CD4-positive, alpha-beta T cell (primary cell): ENCODE data around the gene AHNAK. TPM values are rescaled to one million over a fixed set of nuclear protein-coding genes. Genes with fewer than 3 reads are reported as not detected.
"Not testable (repeated sequence)": the region's sequence is repeated elsewhere in the genome, so short reads cannot be mapped to it uniquely, and the experiment has no call there.

Experiments
- ATAC-seq: fragments of 200-7000 bp; cut with Tn5 transposase; one replicate; pipeline ENCODE4 v1.10.0; 2022; ENCODE audit warnings: mild to moderate bottlenecking; ENCODE audit not compliant: poor library complexity
- CTCF ChIA-PET: fragments of 350-600 bp; sonication (Branson Sonifier 250); formaldehyde crosslinking; loops from one replicate; lab custom pipeline; 2021; ENCODE audit warnings: antibody characterized with exemption, inconsistent platforms; lab: Charles Lee
- POLR2A ChIA-PET: fragments of 350-600 bp; sonication (Branson Sonifier 250); formaldehyde crosslinking; loops from one replicate; lab custom pipeline; 2021; ENCODE audit warnings: antibody characterized with exemption, inconsistent platforms; lab: Charles Lee
- DNase-seq, 14 experiments: peaks; one replicate each; pipeline ENCODE4 v3.0.0-alpha.2; 2013 to 2020; ENCODE audit warnings: mixed read lengths in 2 of 14
- H3K27ac ChIP-seq, 2 donors: one replicate each; pipeline versions ENCODE4 v1.5.1 to v1.7.0; 2013; ENCODE audit warnings: low read length in 2 of 2, low read depth in 1 of 2, mild to moderate bottlenecking in 1 of 2
- H3K27me3 ChIP-seq, 2 experiments: 1 replicate in 1 of 2; 2 replicates in 1 of 2; pipeline versions ENCODE4 v1.6.1 to v1.7.0; 2013; ENCODE audit warnings: low read length in 2 of 2, control low read depth in 1 of 2, mild to moderate bottlenecking in 1 of 2, moderate library complexity in 1 of 2; ENCODE audit not compliant: insufficient read depth in 2 of 2, control insufficient read depth in 1 of 2
- H3K36me3 ChIP-seq: one replicate; pipeline ENCODE4 v1.6.1; 2013; ENCODE audit warnings: low read length, control low read depth; ENCODE audit not compliant: insufficient read depth
- H3K4me1 ChIP-seq: one replicate; pipeline ENCODE4 v1.6.1; 2013; ENCODE audit warnings: low read length, control low read depth; ENCODE audit not compliant: insufficient read depth
- H3K4me3 ChIP-seq: one replicate; pipeline ENCODE4 v1.5.1; 2013; ENCODE audit warnings: mild to moderate bottlenecking, low read length, moderate library complexity
- H3K9me3 ChIP-seq, 2 experiments: 1 replicate in 1 of 2; 2 replicates in 1 of 2; pipeline versions ENCODE4 v1.6.1 to v1.7.0; 2013; ENCODE audit warnings: low read length in 2 of 2, mild to moderate bottlenecking in 2 of 2, control low read depth in 1 of 2, moderate library complexity in 1 of 2; ENCODE audit not compliant: control insufficient read depth in 1 of 2, insufficient read depth in 1 of 2
- H3K27ac Mint-ChIP-seq: one replicate; pipeline ENCODE4 v1.8.0; 2020; ENCODE audit warnings: mixed read lengths
- H3K27me3 Mint-ChIP-seq: one replicate; pipeline ENCODE4 v1.8.0; 2021; ENCODE audit warnings: mixed read lengths
- H3K36me3 Mint-ChIP-seq: one replicate; pipeline ENCODE4 v1.8.0; 2021; ENCODE audit warnings: low read depth, mixed read lengths
- H3K4me1 Mint-ChIP-seq: one replicate; pipeline ENCODE4 v1.8.0; 2021; ENCODE audit warnings: low read depth, mixed read lengths
- H3K4me3 Mint-ChIP-seq: one replicate; pipeline ENCODE4 v1.8.0; 2020; ENCODE audit warnings: mild to moderate bottlenecking, mixed read lengths
- H3K9me3 Mint-ChIP-seq: one replicate; pipeline ENCODE4 v1.8.0; 2020; ENCODE audit warnings: mixed read lengths
- intact Hi-C, 2 experiments: fragments of 100-400 bp; cut with DNase I in 1 of 2; cut with micrococcal nuclease in 1 of 2; formaldehyde crosslinking; loops; one replicate each; pipeline versions ENCODE4 v1.15.1 to v1.9.0; 2023 to 2025; cut with DNase I, micrococcal nuclease
- total RNA-seq, 174 experiments: library from RNA in 2 of 174; stranded (reverse) in 2 of 174; gene quantifications; one replicate each; pipeline ENCODE4 v1.2.3 and lab custom pipeline; 2021 to 2026
- TF ChIP-seq, protein P1 (sequence below): fragments of 200-600 bp; IDR thresholded peaks from one replicate; pipeline ENCODE4 v1.8.0; 2022; ENCODE audit warnings: antibody characterized with exemption, mild to moderate bottlenecking

Gene AHNAK
- total RNA-seq, 2 experiments from 2014 or later: 320 to 332 TPM

DNA sequence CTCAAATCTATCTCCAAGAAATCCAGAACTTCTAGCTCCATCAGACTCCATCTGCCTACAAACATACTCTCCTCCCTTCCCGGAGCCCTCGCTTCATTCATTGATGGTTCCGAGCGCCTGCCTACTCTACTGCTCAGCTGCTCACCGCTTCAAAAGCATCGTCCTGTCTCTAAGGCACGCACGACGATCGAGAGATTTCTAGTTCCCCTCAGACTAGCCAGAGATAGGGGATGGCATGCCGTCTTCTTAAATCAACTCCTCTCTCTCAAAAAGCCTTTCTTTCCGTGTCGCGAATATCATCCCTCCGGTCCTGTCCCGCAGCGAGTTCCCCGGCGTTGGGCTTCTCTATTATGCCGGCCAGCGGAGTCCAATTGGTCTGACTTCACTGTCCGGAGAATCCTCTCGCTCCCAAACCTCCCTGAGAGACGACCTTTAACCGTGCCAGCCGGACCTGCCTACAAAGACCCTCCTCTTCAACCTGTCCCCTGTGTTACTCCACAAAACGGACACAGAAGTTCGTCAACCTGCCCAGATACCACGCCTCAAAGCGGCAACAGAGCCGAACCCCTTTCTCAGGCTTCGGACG, 26.5 kb upstream of the AHNAK start:
- H3K27me3 Mint-ChIP-seq: no peaks in the 10 kb centered on the region
- ChIA-PET CTCF (interaction anchor here (1.3 to 3.0 kb wide), 7 partner anchors 12 to 214 kb away, joined by 3 to 14 read pairs (median 9); partner anchors contain the start of genes MTA2, TMEM179B and TUT1), POLR2A (interaction anchor here (0.6 to 5.8 kb wide), 42 partner anchors 12 to 1512 kb away, joined by 3 to 127 read pairs (median 6); partner anchors contain the start of genes AHNAK, B3GAT3, C11orf98 and CSKMT)
- Histone ChIP-seq H3K4me3 (peak overlapping the region; percentile 82), H3K27ac (peak overlapping the region; percentile 76 to 83), H3K9me3 (no peaks in the 10 kb centered on the region), H3K27me3 (no peaks in the 10 kb centered on the region), H3K4me1 (peaks cover 48% of the 10 kb centered on the region), H3K36me3 (peaks cover 61% of the 10 kb centered on the region)
- H3K9me3 Mint-ChIP-seq: no peaks in the 10 kb centered on the region
- peak overlapping the region; percentile 93 for H3K4me3 Mint-ChIP-seq
- peaks cover 89% of the 10 kb centered on the region for H3K36me3 Mint-ChIP-seq
- intact Hi-C loops: loop anchor here in 1 of 2 experiments (1.0 kb wide), 1 partner anchor 22 kb away; no protein-coding TSS in a partner anchor
- peak overlapping the region; percentile 89 for H3K27ac Mint-ChIP-seq
- peaks cover 55% of the 10 kb centered on the region for H3K4me1 Mint-ChIP-seq
- peak in 4 of 14 experiments; percentile 20 to 70 (median 48) for DNase-seq
- ATAC-seq: no peak
- TF ChIP-seq, protein P1, sequence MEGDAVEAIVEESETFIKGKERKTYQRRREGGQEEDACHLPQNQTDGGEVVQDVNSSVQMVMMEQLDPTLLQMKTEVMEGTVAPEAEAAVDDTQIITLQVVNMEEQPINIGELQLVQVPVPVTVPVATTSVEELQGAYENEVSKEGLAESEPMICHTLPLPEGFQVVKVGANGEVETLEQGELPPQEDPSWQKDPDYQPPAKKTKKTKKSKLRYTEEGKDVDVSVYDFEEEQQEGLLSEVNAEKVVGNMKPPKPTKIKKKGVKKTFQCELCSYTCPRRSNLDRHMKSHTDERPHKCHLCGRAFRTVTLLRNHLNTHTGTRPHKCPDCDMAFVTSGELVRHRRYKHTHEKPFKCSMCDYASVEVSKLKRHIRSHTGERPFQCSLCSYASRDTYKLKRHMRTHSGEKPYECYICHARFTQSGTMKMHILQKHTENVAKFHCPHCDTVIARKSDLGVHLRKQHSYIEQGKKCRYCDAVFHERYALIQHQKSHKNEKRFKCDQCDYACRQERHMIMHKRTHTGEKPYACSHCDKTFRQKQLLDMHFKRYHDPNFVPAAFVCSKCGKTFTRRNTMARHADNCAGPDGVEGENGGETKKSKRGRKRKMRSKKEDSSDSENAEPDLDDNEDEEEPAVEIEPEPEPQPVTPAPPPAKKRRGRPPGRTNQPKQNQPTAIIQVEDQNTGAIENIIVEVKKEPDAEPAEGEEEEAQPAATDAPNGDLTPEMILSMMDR: no peak

DNA sequence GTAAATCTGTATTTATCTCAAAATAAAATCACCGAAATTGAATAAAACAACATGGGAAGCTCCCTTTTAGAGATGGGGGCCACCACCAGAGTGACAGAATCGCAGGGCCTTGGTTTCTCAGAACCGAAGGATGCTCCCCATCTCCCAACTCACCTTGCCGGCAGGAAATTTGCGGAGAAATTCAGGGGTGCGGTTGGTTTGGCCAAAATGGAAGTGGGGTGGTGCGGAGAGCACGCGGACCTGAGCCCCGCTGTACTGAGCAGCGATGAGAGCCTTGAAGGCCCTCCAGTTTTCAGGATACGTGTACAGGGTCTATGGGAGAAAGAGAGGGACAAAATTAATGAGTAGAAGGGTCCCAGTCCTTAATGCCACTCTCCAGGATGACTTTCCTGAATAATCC, 25.8 kb upstream of the AHNAK start:
- peaks cover 49% of the 10 kb centered on the region for H3K4me1 ChIP-seq
- no peaks in the 10 kb centered on the region for H3K9me3 ChIP-seq
- CTCF ChIA-PET: interaction anchor here (1.3 to 3.0 kb wide), 5 partner anchors 12 to 148 kb away, joined by 3 to 14 read pairs (median 10); partner anchors contain the start of gene TUT1
- H3K27me3 ChIP-seq: no peaks in the 10 kb centered on the region
- no peaks in the 10 kb centered on the region for H3K27me3 Mint-ChIP-seq
- peaks cover 85% of the 10 kb centered on the region for H3K36me3 Mint-ChIP-seq
- H3K4me1 Mint-ChIP-seq: peaks cover 56% of the 10 kb centered on the region
- peaks cover 62% of the 10 kb centered on the region for H3K36me3 ChIP-seq
- H3K27ac Mint-ChIP-seq: peak overlapping the region; percentile 89
- intact Hi-C loops: no loop called here
- no peak for DNase-seq
- peak overlapping the region in 1 of 2 donors; percentile 83 for H3K27ac ChIP-seq
- no peak for ATAC-seq
- H3K4me3 ChIP-seq: peak overlapping the region; percentile 82
- TF ChIP-seq, protein P1: no peak
- H3K9me3 Mint-ChIP-seq: no peaks in the 10 kb centered on the region
- H3K4me3 Mint-ChIP-seq: peak overlapping the region; percentile 76
- POLR2A ChIA-PET: interaction anchor here (0.6 to 5.8 kb wide), 7 partner anchors 15 to 182 kb away, joined by 3 to 127 read pairs (median 16); partner anchors contain the start of genes LBHD1, MTA2, TUT1 and UQCC3

DNA sequence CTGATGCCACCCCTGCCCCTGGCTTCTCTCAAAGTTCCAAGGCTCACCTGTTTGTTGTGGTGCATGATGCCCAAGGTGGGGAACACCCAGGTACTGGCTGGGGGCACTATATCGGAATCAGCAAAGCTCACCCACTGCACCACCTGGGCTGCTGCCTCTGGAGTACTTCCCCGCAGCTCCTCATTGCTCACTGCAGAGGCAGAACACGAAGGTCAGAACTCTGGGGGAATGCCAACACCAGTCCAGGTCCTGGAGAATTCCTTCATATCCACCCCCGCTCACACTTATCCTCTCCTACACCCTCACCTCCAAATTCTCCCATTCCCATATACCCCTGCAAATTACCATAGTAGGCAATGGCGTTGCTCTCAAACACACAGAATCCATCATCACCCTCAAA, 24.9 kb upstream of the AHNAK start:
- Mint-ChIP-seq H3K36me3 (peaks cover 85% of the 10 kb centered on the region), H3K4me1 (peaks cover 63% of the 10 kb centered on the region), H3K4me3 (peak overlapping the region; percentile 55), H3K27ac (peak overlapping the region; percentile 89)
- H3K36me3 ChIP-seq: peaks cover 63% of the 10 kb centered on the region
- POLR2A ChIA-PET, intact Hi-C loops, H3K27me3 Mint-ChIP-seq, ATAC-seq, H3K27ac ChIP-seq, H3K9me3 Mint-ChIP-seq, DNase-seq, H3K27me3 ChIP-seq, H3K4me3 ChIP-seq, H3K9me3 ChIP-seq: not testable (repeated sequence)
- CTCF ChIA-PET: interaction anchor here (1.3 kb wide), 1 partner anchor 20 kb away, joined by 3 read pairs; no protein-coding TSS in a partner anchor
- peaks cover 58% of the 10 kb centered on the region for H3K4me1 ChIP-seq

DNA sequence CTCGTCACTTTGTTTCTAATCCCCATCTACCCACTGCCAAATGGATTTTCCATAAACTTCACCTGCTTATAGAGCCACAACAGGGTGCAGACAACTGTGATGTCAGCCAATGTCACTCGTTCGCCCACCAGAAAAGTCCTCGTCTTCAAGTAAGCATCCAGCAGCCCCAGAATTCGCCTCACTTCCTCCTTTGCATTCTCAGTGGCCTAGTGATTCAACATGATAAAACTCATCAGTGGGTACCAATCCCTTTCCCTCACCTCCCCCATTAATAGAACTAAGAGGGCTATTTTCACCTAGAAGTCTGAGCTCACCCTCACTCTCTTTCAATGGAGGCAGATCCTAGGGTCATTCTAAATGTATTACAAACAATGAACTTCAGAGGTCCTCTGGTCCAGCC, 24.3 kb upstream of the AHNAK start:
- H3K36me3 ChIP-seq: peaks cover 63% of the 10 kb centered on the region
- H3K27ac ChIP-seq, H3K9me3 ChIP-seq, DNase-seq, H3K4me3 ChIP-seq, H3K9me3 Mint-ChIP-seq, H3K27me3 ChIP-seq, ATAC-seq, H3K27me3 Mint-ChIP-seq, intact Hi-C loops: not testable (repeated sequence)
- peaks cover 58% of the 10 kb centered on the region for H3K4me1 ChIP-seq
- CTCF ChIA-PET: interaction anchor here (1.3 kb wide), 1 partner anchor 146 kb away, joined by 3 read pairs; no protein-coding TSS in a partner anchor
- Mint-ChIP-seq H3K4me3 (peak overlapping the region; percentile 55), H3K36me3 (peaks cover 85% of the 10 kb centered on the region), H3K27ac (peak overlapping the region; percentile 89), H3K4me1 (peaks cover 63% of the 10 kb centered on the region)
- POLR2A ChIA-PET: interaction anchor here (0.5 to 1.3 kb wide), 2 partner anchors 8 to 94 kb away, joined by 3 to 7 read pairs; partner anchors contain the start of genes C11orf98 and CSKMT
